ENCODE measurements around the gene TRAPPC12. TPM values are rescaled to one million over a fixed set of nuclear protein-coding genes. Genes with fewer than 3 reads are reported as not detected.

TRAPPC12 gene
- total RNA-seq, 4 donors from 2014 or later, result 28.4 to 64.7 (median 55.9) TPM

DNA sequence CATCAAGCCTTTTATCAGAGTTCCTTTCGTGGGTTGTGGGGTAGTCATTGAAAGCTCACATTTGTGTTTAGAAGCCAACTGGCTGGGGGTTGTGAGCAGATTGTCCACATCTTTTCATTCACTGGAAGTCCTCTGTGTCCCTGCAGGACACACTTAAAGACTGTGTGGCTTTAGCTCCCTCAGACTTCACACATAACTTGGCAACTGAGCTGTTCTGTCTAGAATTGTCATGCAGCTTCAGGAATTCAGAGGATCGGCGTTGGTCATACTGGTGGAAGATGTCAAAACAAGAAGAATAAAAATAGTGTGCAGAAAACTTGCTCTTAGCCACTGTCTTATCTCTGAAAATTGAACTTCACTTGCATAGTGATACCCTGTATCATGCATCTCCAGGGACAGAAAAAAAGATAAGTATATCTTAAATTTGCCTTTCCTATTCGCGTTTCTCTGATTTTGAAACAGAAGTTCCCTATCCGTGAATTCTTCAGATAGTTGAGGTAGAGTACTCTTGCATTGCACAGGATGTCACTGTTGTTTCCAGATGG lies 49.6 kb downstream of the TRAPPC12 start:
- Histone ChIP-seq H3K9me3 (no peaks in the 10 kb centered on the region), H3K4me1 (no peaks in the 10 kb centered on the region), H3K36me3 (peaks cover 5 to 90% (median 9%) of the 10 kb centered on the region in 3 donors), H3K27me3 (no peaks in the 10 kb centered on the region), H3K27ac (no peak overlapping the region), H3K4me3 (no peak overlapping the region)
- DNase-seq, result no peak
- intact Hi-C loops (cut with DNase I), result no loop called here
- no peak for TF ChIP-seq POLR2A (IDR thresholded peaks at IDR 0.05)
- TF ChIP-seq, protein P1, sequence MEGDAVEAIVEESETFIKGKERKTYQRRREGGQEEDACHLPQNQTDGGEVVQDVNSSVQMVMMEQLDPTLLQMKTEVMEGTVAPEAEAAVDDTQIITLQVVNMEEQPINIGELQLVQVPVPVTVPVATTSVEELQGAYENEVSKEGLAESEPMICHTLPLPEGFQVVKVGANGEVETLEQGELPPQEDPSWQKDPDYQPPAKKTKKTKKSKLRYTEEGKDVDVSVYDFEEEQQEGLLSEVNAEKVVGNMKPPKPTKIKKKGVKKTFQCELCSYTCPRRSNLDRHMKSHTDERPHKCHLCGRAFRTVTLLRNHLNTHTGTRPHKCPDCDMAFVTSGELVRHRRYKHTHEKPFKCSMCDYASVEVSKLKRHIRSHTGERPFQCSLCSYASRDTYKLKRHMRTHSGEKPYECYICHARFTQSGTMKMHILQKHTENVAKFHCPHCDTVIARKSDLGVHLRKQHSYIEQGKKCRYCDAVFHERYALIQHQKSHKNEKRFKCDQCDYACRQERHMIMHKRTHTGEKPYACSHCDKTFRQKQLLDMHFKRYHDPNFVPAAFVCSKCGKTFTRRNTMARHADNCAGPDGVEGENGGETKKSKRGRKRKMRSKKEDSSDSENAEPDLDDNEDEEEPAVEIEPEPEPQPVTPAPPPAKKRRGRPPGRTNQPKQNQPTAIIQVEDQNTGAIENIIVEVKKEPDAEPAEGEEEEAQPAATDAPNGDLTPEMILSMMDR (IDR thresholded peaks at IDR 0.05), result no peak
- 81 to 84% methylated on average over 6 of the region's 6 CpGs for WGBS, 2 donors

DNA sequence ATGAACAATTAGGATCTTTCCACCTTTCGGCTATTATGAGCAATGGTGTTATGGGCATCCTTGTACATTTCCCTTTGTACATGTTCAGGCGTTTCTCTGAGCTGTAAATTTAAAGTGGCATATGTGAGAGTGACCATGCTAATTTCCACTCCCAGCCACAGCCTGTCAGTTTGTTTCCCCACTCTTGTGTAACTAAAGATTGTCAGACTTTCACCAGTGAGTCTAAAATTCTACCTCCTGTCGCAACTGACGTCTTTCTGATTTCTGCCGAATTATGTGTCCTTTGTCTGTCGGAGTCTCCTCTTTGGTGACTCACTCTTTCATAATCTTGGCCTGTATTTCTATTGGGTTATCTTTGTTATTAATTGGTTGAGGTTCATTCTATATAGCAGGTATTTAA lies 50.7 kb downstream of the TRAPPC12 start:
- 43 to 44% methylated on average over 6 of the region's 6 CpGs for WGBS, 2 donors
- no peak for DNase-seq

DNA sequence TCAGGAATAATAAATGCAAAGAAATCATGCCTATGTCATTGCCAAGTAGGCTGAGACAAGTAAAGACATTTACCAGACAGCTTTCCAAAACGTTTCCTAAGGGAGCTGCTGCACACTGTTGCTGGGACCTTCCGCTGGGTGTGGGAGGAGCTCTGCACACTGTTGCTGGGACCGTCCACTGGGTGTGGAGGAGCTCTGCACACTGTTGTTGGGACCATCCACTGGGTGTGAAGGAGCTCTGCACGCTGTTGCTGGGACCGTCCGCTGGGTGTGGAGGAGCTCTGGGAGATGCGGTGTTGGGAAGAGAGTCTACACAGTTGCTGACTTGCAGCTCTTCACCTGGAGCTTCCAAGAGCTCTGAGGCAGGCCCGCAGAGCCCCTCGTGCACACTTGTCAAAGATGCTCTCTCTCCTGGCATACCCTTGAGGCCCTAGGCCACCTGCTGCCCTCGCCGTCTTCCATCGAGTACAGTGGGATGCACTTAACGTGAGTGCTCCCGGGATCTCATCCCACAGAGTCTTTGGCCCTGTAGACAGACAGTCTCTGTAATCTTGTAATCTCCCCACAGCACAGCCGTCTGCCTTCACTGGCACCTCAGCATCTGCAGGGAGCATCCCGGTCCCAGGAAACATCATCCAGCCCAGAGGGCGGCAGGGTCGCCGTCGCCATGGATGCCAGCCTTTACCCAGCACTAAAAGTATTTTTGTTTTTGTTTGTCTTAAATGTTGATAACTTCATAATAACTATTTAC lies 51.4 kb downstream of the TRAPPC12 start:
- peaks cover 0 to 90% (median 5%) of the 10 kb centered on the region in 3 donors for H3K36me3 ChIP-seq
- no peak overlapping the region for H3K27ac ChIP-seq
- 85 to 90% methylated on average over 10 to 15 of the region's 20 CpGs for WGBS, 2 donors
- no peak for DNase-seq
- intact Hi-C loops (cut with DNase I), result no loop called here
- H3K9me3 ChIP-seq, result no peaks in the 10 kb centered on the region
- no peaks in the 10 kb centered on the region for H3K4me1 ChIP-seq
- TF ChIP-seq, protein P1 (IDR thresholded peaks at IDR 0.05), result no peak
- no peak for TF ChIP-seq POLR2A (IDR thresholded peaks at IDR 0.05)
- no peak overlapping the region for H3K4me3 ChIP-seq
- H3K27me3 ChIP-seq, result no peaks in the 10 kb centered on the region

More for the DNA sequence above, 50.7 kb downstream of the TRAPPC12 start:
- TF ChIP-seq POLR2A (IDR thresholded peaks at IDR 0.05), result no peak
- TF ChIP-seq, protein P1 (IDR thresholded peaks at IDR 0.05), result no peak
- H3K27me3 ChIP-seq, result no peaks in the 10 kb centered on the region
- no peak overlapping the region for H3K27ac ChIP-seq
- no peak overlapping the region for H3K4me3 ChIP-seq
- no peaks in the 10 kb centered on the region for H3K9me3 ChIP-seq
- no peaks in the 10 kb centered on the region for H3K4me1 ChIP-seq
- intact Hi-C loops (cut with DNase I), result no loop called here
- H3K36me3 ChIP-seq, result peaks cover 2 to 90% (median 5%) of the 10 kb centered on the region in 3 donors

DNA sequence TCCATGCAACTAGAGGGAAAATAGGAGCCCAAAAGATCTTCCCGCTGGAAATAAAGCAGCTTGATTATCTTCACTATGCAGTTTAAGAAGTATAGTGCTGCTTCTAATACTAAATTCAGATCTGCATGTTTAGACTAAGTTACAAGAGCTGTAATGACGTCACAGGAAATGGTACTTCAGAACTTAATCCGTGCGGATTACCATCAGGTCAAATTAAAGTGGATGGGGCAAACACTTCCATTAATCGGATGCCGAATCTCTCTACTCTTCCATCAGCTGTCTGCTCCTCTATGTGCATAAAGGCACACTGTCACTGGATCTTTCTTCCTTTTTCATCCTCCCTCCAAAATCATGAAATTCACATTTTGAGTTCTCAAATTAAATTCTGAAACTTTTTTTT lies 52.6 kb downstream of the TRAPPC12 start:
- intact Hi-C loops (cut with DNase I), result no loop called here
- no peak for DNase-seq
- Histone ChIP-seq H3K27ac (no peak overlapping the region), H3K4me3 (no peak overlapping the region), H3K9me3 (no peaks in the 10 kb centered on the region), H3K4me1 (no peaks in the 10 kb centered on the region), H3K27me3 (no peaks in the 10 kb centered on the region), H3K36me3 (peaks cover 0 to 80% (median 2%) of the 10 kb centered on the region in 3 donors)
- 70 to 80% methylated on average over 6 of the region's 6 CpGs for WGBS, 2 donors
- TF ChIP-seq POLR2A (IDR thresholded peaks at IDR 0.05), result no peak
- TF ChIP-seq, protein P1 (IDR thresholded peaks at IDR 0.05), result no peak

DNA sequence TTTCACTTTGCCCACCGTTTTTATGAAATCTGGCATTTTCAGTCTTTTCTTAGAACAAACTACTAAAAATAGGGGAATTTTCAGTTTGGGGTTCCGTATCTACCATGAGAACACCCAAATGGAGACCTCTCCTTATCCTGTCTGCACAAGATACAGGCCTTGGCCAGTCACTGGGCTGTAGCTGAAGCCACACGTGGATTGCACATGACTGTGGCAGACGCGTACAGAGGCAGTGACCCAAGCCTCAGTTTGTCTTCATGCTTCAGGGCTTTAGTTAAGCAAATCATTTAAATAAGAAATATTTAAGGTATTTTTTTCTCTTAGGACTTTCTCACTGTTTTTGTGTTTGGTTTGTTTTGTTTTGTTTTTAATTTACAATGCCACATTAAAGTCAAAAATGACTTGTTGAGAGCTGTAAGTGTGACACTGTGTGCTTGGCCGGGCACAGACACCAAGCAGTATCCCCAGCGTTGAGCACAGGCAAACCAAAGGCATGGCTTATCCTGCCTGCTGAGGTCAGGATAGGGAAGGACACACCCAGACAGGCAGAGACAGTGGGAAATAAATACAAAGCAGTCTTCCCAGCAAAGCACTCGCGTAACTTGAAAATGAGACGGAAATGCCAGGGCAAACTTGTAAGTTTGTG lies 53.3 kb downstream of the TRAPPC12 start:
- H3K9me3 ChIP-seq, result no peaks in the 10 kb centered on the region
- no peaks in the 10 kb centered on the region for H3K27me3 ChIP-seq
- no peak overlapping the region for H3K27ac ChIP-seq
- H3K4me3 ChIP-seq, result no peak overlapping the region
- intact Hi-C loops (cut with DNase I), result no loop called here
- peaks cover 0 to 73% (median 0%) of the 10 kb centered on the region in 3 donors for H3K36me3 ChIP-seq
- 88 to 90% methylated on average over 10 of the region's 10 CpGs for WGBS, 2 donors
- no peaks in the 10 kb centered on the region for H3K4me1 ChIP-seq
- DNase-seq, result no peak
- TF ChIP-seq, protein P1 (IDR thresholded peaks at IDR 0.05), result no peak
- TF ChIP-seq POLR2A (IDR thresholded peaks at IDR 0.05), result no peak

Measured in esophagus squamous epithelium (tissue), 5 donors.